Suppressor macrophage treated with lipopolysaccharide for 4 hours (primary cell): ENCODE results near the gene MED31.
"Not testable (repeated sequence)": the region's sequence is repeated elsewhere in the genome, so short reads cannot be mapped to it uniquely, and the experiment has no call there.

Source experiments
- DNase-seq: peaks from one replicate; pipeline ENCODE4 v3.0.0-alpha.2; 2020

Gene MED31

DNA sequence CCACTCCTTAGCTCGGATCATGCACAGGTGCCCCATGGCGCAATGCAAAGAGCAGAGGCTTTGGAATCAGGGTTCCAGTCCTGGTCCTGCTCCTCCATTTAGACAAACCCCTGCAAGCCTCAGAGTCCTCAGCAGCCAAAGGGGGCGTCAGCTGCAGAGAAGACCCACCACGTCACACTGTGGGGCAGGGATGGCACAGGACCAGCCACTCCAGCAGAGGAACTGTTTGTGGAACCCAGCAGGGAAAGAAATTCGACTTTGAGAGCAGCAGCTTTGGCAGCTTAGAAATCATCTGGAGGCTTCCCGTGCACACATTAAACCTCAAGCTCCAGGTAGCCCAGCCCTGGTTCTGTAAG is 25.4 kb upstream of the MED31 start:
- no peak for DNase-seq

DNA sequence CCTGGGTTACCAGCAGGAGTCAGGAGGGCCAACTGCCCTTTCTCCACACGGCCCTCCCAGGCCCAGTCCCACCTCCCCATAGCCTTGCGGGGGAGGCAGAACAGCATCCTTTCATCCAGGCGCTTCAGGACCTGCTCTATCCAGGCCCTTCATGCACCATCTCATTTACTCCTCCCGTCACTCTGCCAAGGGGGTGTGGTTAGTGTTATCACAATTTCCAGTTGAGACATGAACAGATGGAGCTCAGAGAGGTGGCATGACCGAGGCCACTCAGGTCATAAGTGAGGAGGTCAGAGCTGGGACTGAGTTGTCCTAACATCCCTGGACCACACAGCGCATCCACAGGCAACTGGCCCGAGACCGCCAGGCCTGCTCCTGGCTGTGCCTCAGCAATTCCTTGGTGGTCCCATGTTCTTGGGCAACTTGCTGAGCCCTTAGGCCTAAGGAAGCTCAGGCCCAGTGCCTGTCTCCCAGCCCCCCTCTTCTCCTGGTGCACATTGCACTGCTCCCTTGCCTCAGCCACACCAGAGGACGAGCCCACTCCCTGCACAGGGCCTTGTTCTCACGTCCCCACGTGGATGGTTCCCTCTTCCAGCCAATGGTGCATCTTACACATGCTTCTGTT is 23.9 kb upstream of the MED31 start:
- no peak for DNase-seq

DNA sequence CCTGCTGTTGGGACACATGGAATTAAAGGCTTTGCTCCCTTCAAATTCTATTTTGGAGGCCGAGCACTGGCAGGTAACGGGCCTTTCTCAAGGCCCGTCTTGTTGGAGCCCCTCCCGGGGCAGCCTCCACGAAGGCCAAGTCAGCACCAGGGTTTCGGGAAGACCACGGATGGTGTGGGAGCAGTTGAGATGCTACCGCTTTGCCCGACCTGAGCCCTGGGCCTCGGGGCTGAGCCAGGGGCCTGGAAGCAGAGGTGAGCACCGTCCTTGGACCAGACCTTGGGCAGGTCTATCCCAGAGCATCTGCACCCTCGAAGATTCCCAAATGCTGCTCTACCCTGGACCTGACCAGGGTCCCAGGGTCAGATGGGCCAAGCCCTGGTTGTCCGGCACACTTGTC is 23.2 kb upstream of the MED31 start:
- DNase-seq: no peak

DNA sequence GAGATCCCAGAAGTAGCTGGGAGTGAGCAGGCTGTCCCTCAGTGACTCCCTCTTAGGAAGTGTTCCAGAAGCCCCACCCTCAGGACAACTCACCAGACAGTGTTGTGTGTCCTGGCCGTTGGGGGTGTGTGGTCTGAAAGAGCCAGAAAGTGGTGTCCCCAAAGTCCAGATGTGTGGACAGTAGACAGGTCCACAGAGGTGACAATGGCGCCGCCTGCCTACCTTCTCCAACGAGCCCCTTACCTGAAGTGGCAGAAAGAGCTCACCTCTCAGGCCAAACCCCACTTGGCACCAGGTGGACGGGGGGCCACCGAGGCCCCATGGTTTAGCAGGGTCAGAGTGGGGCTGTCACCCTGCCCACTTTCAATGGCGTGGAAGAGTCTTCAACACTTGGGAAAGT is 20.0 kb upstream of the MED31 start:
- no peak for DNase-seq

DNA sequence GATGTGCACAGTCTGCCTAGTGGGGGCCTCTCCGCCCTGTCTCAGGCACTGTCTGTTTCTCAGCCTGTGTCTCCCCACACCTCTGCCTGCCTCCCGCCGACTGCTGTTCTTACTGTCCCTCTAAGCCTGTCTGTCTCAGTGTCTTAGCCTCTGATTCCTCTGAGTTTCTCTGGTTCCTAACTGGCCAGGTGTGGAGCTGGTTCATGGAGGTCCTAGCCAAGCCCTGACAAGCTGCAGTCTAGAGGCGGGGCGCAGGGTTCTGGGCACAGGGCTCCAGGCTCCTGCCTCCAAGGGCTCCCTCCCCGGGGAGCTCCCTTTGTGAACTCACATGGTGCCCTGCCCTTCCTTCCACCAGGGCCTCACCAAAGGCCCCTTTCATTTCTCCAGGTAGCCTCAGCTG is 19.6 kb upstream of the MED31 start:
- no peak for DNase-seq

DNA sequence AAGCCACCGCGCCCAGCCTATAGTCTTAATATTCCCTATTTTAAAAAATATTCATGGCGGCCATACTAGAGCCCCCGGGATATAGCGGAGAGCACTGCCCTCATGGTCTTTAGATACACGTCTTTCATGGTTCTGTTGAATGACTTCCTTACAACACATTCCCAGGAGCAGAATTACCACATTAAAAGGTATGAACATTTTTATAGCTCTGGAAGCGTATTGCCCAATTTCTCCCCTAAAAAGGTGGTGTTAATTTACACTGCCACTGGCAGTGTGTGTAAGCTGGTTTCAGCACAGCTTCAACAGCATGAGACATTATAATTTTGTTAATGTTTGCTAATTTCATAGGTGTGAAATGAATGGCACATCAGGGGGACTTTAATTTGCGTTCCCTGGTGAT is 19.2 kb upstream of the MED31 start:
- no peak for DNase-seq

DNA sequence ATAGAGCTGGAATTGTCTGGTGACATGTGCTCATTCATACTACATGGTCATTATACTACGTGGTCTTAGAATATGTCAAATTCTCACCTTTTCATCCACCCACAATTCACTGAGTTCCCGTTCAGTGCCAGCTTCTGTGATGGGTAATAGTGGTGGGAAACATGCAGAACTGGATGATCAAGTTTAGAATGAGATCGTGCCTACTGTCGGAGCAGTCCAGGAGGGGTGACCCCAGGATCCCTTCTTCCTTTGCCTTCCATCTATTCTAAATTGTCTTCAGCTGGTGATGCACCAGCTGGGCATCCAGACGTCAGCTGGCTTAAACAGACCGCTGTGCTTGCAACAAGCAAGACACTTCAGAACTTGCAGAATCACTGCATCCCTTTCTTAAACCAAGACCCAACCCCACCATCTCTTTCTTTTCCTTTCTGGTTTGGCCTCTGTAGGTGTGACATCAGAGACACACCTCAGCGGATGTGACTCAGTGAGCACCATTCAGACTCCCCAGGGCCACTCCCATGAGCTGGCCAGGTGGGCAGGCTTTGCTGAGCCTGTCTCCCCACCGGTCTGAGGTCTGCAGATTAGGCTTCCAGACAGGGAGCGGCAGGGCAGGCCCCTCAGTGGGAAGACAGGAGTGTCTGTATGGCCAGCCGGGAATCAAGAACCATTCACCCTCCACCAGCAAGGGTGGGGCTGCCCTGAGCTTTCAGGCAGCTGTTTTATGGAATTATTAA is 18.2 kb upstream of the MED31 start:
- DNase-seq: no peak

DNA sequence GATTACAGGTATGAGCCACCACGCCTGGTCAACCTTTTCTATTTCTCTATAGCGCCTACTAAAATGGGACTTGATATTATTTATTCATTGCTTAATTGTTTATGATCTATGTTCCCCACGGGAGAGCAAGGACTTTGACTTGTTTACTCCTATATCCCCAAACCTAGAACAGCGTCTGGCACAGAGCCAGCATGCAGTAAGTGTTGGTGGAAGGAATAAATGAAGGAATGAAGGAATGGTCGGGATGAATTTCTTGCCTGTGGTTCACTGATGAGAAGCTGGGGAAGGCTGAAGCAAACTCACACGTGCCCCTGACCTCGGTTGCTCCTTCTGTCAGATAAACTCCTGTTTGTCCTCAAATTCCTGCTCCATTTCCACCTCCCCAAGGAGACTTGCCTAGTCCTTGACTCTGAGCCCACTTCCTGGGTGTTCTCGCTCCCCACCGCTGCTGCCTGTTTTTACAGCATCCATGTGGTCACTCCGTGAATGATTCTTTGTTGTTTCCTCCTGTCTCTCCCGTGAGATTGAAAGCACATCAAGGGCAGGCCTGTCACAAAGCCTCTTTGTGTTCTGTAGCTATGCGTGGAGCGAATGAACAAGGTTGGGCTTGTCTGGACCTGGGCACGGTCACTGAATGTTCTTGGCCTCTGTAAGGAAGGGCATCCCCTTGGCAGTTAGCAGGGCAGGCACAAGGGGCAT is 17.5 kb upstream of the MED31 start:
- no peak for DNase-seq

DNA sequence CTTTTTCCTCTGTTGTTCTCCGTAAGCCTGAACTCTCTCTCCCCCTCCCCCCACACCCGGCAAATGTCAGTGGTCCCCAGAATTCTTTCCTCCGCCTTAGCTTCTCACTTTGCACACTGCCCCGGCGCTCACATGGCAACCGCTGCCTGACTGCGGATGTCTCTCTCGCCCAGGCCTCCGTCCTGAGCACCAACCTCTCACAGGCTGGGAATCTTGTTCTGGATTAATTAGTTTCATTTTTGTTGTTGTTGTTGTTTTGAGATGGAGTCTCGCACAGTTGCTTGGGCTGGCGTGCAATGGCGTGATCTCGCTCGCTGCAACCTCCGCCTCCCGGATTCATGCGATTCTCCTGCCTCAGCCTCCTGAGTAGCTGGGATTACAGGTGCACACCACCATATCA is 16.8 kb upstream of the MED31 start:
- DNase-seq: no peak

DNA sequence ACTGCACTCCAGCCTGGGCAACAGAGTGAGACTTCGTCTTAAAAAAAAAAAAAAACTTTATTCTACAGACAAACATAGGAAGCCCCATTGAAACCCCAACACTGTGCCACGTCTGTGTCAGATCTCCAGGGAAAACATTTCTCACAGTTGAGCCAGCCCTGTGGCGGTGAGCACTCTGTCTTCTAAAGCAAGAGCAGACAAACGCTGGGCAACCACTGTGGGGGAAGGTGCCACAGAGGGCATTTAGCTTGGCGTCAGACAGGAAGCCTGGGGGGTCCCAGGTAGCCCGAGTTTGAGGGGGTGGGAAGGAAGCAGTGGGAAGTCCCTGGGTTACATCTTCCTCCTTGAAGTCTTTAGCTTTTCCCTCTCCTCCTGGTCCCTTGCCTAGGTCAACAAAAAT is 16.1 kb upstream of the MED31 start:
- DNase-seq: no peak

DNA sequence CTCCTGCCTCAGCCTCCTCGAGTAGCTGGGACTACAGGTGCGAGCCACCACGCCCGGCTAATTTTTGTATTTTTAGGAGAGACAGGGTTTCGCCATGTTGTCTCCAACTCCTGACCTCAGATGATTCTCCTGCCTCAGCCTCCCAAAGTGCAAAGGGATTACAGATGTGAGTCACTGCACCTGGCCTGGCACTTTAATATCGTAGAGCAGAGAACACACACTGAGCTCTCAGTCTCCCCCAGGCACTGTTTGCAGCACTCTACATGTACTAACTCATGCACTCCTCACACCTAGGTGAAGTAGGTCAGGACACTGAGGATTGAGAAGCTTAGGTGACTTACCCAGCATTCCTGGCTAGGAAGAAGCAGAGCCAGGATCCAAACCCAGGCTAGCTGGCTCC is 15.2 kb upstream of the MED31 start:
- no peak for DNase-seq

DNA sequence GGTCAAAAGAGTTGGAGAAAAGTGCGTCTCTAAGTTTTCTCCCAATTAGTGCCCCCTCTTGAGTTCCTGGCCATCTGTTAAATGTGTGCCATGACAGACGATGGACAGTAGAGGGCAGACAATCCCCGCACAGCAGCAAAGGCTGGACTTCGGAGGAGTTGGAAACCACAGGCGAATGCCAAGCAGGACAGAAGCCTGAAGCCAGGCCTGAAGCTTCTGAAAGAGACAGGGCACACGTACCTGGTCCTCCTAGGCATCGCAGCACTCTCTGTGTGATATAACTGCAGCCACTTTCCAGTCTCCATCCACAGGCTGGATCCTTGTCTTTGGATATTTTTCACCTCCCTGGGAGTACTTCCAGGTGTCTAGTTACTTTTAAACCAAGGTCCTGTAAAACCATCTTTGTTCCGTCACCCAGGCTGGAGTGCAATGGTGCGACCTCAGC is 14.7 kb upstream of the MED31 start:
- peak; percentile 81 for DNase-seq

DNA sequence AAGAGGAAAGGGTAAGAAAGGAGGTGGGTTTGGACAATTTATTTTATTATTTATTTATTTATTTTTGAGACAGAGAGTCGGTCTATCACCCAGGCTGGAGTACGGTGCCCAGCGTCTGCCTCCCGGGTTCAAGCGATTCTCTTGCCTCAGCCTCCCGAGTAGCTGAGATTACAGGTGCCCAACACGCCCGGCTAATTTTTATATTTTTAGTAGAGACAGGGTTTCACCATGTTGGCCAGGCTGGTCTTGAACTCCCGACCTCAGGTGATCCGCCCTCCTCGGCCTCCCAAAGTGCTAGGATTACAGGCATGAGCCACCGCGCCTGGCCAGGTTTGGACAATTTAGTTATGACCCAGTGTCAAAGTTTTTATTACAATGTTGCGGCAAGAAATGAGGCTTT is 11.8 kb upstream of the MED31 start:
- not testable (repeated sequence) for DNase-seq

DNA sequence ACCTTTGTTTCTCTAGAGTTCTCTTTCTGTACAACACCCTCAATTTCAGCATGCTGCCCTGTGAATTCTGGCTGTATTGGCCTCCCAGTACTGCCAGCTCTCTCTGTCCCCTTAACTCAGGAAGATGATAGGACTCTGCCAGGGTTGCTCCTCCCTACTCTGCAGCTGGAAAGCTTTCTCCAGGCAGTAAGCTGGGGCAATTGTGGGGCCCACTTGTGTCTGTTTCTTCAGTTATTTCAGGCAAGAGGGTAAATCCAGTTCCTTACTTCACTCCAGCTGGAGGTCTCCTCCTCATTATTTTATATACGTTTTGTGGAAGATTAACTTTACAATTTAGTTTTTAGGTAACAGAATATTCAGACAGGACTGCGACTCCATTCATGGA is 10.1 kb upstream of the MED31 start:
- DNase-seq: no peak

DNA sequence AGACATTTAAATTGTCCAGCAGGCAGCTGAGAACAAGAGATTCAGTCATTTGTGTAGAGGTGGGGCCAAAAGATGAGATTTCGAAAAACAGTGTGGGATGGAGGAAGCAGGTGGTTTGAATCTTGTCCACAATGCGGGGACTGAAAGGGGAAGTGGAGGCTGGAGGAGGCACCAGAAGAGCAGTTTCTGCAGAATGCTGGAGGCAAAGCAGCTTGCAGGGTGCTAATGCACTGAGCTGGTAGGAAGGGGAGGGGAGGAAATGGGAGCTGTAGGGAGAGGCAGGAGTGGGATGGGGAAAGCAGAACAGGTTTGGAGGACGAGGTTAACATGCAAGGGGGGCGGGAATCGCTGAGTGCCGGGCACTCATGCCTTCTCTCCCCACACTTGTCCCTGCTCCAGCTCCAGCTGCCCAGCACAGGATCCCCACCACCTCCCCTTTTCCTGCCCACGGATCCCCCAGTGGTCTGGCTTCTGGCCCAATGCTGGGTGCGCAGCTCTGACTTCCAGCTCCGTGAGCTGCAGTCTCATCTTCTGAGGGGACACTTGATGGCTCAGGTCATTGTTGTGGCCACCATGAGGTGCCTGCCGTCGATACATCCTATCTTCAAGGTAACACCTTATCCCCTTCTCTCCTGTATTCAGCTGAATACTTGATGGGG is 9.5 kb upstream of the MED31 start:
- DNase-seq: peak; percentile 71

DNA sequence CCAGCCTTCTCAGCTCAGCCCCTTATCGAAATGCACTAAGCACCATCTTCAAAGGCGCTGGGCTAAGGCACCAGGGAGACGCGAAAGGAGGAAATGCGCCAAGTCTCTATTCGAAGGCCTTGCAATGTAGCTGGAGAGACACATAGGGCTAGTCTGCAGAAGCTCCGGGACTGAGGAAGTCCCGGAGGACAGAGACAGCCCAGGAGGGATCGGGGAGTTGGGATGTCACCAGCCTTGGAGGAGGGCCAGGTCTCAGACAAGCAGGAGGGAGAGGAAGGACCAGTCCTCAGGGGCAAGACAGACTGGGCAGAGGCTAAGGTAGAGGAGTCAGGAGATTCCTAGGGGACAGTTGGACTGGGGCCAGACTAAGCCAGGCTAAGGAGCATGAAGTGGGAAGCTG is 8.7 kb upstream of the MED31 start:
- peak; percentile 14 for DNase-seq

DNA sequence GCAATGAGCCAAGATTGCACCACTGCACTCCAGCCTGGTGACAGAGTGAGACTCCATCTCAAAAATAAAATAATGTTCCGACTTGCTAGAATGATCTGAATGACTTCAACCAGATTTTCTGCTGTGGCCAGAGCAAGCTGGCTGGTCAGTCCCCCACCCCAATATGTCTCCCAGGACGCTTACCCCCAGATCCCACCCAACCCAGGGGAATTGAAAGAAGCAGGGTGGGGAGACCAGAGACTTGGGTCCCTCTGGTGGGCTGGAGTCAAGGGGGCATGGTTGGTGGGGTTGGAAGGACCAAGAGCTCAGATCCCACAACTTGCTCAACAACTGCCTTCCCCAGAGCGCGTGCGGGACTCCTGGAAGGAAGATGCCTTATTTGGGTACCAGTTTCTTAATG is 7.0 kb upstream of the MED31 start:
- DNase-seq: not testable (repeated sequence)

DNA sequence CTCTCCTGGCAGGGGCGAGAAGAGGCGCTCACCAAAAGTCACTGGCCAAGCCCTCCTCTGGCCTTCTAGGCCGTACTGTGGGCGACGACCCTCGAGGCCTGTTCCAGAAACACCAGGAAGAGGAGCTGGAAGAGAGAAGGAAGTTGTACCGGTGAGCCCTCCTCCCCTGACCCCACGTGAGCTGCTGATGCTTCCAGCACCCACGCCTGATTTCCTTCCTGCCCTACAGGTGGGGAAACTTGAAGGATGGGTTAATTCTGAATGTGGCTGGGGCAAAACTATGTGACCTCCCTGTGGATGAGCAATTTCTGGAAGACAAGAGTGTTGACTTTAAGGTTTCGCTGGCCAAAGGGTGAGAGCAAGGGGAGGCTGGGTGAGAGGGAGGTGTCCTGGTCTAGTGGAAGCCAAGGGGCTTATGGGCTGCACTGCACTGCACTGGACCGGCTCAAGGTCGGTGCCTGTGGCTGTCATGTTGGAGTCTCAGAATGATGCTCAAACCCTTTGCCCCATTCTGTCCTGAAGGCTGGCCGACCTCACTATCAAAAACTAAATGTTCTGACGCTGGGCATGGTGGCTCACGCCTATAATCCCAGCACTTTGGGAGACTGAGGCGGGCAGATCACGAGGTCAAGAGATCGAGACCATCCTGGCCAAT is 6.4 kb upstream of the MED31 start:
- DNase-seq: no peak

DNA sequence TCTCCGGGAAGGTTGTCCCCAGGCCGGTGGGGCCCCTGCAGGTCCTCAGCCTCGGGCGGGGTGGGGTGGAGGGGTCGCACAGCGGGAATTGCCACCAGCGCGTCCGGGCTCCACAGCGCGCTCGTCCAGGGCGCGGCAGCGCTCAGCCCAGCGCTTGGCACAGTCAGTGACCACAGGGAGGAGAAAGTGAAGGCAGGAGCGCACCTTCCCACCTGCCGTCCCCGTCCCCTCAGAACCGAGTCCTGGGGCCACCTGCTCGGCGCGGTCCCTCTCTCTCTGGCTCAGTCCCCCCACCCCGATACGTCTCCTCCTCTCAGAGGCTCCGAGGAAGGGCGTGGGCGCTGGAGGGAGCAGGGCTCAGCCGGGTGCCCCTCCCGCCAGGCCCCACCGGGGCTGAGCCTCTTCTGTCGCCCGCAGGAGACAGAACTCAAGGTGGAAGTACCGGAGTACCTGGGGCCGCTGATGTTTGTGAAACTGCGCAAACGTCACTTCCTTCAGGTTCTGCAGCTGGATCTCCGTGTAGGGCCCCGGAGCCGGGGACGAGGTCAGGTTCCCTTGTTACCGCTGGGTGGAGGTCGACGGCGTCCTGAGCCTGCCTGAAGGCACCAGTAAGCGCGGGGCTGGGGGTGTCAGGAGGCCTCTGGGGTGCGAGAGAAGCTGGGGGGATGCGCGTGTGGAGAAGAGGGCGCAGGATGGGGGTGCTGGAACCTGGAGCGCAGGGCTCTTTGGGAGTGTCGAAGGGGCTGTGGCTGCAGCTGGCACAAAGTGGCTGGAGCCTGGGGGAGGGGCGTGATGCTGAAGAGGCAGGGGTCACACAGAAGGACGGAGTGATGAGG is 5.6 kb upstream of the MED31 start:
- not testable (repeated sequence) for DNase-seq

DNA sequence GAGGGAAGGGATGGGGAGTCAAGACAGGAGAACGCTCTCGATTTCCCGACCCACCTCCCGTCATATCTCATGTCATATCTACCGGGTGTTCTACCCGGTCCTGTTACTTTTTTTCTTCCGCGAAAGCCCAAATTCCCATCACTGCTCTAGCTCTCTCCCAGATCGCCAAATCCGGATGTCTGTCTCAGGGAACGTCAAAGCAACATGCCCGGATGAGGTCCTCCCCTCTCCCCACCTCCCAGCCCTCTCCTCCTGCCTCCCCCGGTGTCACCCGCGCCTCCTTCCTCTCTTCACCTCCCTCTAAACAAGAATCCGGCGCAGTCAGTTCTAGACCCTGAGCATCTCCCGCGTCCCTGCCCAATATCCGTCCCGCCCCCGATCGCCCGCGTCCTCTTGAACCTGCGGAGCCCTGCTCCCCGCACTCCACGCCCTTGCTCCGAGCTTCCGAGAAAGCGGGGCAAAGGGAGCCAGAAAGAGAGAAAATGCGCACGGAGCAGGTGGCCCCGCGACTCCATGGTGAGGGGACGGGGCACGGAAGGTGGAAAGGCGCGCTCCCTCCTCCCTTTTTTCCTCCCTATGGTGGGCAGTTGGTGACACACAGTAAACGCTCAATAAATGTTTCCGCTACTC is 4.4 kb upstream of the MED31 start:
- DNase-seq: not testable (repeated sequence)

DNA sequence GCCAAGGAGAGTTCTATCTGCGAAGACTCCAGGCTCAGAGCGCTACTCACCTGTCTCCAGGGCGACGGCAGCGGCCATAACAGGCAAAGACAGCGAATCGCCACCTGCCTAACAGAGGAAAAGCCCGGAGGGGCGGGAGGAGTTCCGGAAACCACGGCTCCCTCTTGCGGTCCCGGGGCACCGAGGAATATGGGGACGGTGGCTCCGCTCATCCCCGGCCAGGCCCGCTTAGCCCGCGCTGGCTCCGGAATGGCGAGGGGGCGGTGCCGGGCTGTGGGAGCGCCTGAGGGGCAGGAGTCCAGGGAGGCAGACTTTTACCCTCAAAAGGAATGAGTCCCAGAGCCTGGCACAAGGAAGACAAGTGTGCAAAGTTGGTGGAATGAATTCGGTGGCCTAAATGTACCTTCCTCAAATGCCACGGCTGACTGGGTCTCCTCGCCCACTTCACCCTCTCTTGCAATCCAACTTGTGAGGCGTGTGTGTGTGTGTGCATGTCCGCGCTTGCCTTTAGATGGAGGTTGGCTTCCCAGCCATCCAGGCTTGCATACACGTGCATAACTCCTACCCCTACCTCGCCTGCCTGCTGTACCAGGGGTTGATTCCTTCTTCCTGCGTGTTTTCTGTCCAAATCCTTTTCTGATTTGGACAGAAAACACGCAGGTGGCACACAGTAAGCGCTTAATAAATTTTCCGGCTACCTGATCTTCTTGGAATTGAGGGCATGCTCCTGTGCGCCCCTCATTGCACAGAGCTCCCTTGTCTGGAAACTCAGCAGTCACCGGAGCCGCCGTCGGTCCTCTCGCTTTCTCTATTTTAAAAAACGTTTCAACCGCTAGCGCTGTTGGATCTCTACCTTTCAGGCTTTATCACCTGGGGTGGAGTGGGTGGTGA is 3.7 kb upstream of the MED31 start:
- DNase-seq: no peak
